GM12878 (cell line): ENCODE measurements around the gene SH3BGRL2. TPM values are rescaled to one million over a fixed set of nuclear protein-coding genes. Genes with fewer than 3 reads are reported as not detected.

Experiments
- ATAC-seq: fragments of 200-7000 bp; cut with Tn5 transposase; 3 replicates; pipeline ENCODE4 v1.9.1; 2020; ENCODE audit warnings: mild to moderate bottlenecking, moderate library complexity
- BruUV-seq: library from RNA; stranded (reverse); fragments of 400-500 nt; replicated peaks from 2 replicates; lab custom pipeline; 2021; lab: Mats Ljungman, UMichigan
- CTCF ChIA-PET: fragments of 300-600 bp; sonication (Branson Sonifier 250); formaldehyde crosslinking; extraction: SDS; loops from one replicate; lab custom pipeline; 2021; ENCODE audit warnings: inconsistent platforms; lab: Yijun Ruan, JAX
- POLR2A ChIA-PET: fragments of 350-600 bp; formaldehyde crosslinking; extraction: SDS; loops from one replicate; lab custom pipeline; 2021; ENCODE audit warnings: inconsistent platforms; lab: Charles Lee
- RAD21 ChIA-PET: fragments of 300-600 bp; sonication (Branson Sonifier 250); formaldehyde crosslinking; loops from one replicate; lab custom pipeline; 2023; ENCODE audit warnings: antibody characterized with exemption; ENCODE audit not compliant: unreplicated experiment; lab: Charles Lee
- SMC1A ChIA-PET: fragments of 300-600 bp; sonication (Branson Sonifier 250); formaldehyde crosslinking; loops from one replicate; lab custom pipeline; 2023; ENCODE audit not compliant: unreplicated experiment, uncharacterized antibody; lab: Charles Lee
- DNase-seq: peaks from one replicate; pipeline ENCODE4 v3.0.0-alpha.2; 2011; ENCODE audit warnings: low read depth, low spot score
- FAIRE-seq: peaks from 3 replicates; lab custom pipeline; 2011; peaks lifted over from hg19 to GRCh38; lab: Jason Lieb, UNC
- H2AFZ ChIP-seq: 2 replicates; pipeline ENCODE4 v1.6.0; 2011; ENCODE audit warnings: low read depth, low read length, control low read depth; ENCODE audit not compliant: control insufficient read depth
- H3K27ac ChIP-seq: 2 replicates; pipeline ENCODE4 v1.5.1; 2011; ENCODE audit warnings: control low read depth; ENCODE audit not compliant: control insufficient read depth, insufficient read depth
- H3K27me3 ChIP-seq, 2 experiments: replicated peaks in 1 of 2; 2 replicates each; pipeline versions ENCODE4 v1.6.0 to v1.6.1; 2011; ENCODE audit warnings: low read length in 1 of 2; ENCODE audit not compliant: control insufficient read depth in 2 of 2, insufficient read depth in 2 of 2
- H3K36me3 ChIP-seq, 2 experiments: 2 replicates each; pipeline ENCODE4 v1.5.1; 2011; ENCODE audit warnings: low read length in 1 of 2; ENCODE audit not compliant: control insufficient read depth in 2 of 2, insufficient read depth in 2 of 2
- H3K4me1 ChIP-seq: 2 replicates; pipeline ENCODE4 v1.6.1; 2011; ENCODE audit warnings: mild to moderate bottlenecking, low read length, moderate library complexity, mixed read lengths; ENCODE audit not compliant: control insufficient read depth, insufficient read depth
- H3K4me2 ChIP-seq: 2 replicates; pipeline ENCODE4 v1.6.0; 2011; ENCODE audit warnings: control low read depth; ENCODE audit not compliant: control insufficient read depth, insufficient read depth
- H3K4me3 ChIP-seq: fragments of 200-600 bp; sonication (generic); 2 replicates; pipeline ENCODE4 v1.5.1; 2016
- H3K79me2 ChIP-seq: 2 replicates; pipeline ENCODE4 v1.6.0; 2011; ENCODE audit warnings: low read length; ENCODE audit not compliant: control insufficient read depth, insufficient read depth
- H3K9ac ChIP-seq: 2 replicates; pipeline ENCODE4 v1.8.0; 2011; ENCODE audit warnings: low read length, control low read depth, mixed read lengths; ENCODE audit not compliant: control insufficient read depth, insufficient read depth
- H3K9me3 ChIP-seq: replicated peaks from 3 replicates; pipeline ENCODE4 v1.5.1; 2011; ENCODE audit warnings: mild to moderate bottlenecking, low read length; ENCODE audit not compliant: control insufficient read depth, insufficient read depth
- H4K20me1 ChIP-seq: 2 replicates; pipeline ENCODE4 v1.6.0; 2011; ENCODE audit not compliant: control insufficient read depth, insufficient read depth
- ESRRA ChIP-seq: IDR thresholded peaks from 2 replicates; pipeline ENCODE4 v1.6.1; 2012; ENCODE audit warnings: mild to moderate bottlenecking, low read length, improper control_type of control experiment
- FOS ChIP-seq: IDR thresholded peaks from 3 replicates; pipeline ENCODE4 v1.6.1; 2011; ENCODE audit warnings: borderline replicate concordance; ENCODE audit not compliant: insufficient read length; ENCODE audit errors: extremely low read depth
- GABPA ChIP-seq: IDR thresholded peaks from 2 replicates; pipeline ENCODE4 v1.6.1; 2014; ENCODE audit warnings: antibody characterized with exemption, low read depth, mild to moderate bottlenecking, inconsistent platforms
- MEF2B ChIP-seq: fragments of 450-650 bp; IDR thresholded peaks from 2 replicates; pipeline ENCODE4 v1.6.1; 2018; ENCODE audit warnings: mild to moderate bottlenecking, moderate library complexity; ENCODE audit not compliant: partially characterized antibody, poor library complexity, severe bottlenecking
- STAT3 ChIP-seq: IDR thresholded peaks from 2 replicates; pipeline ENCODE4 v1.6.1; 2011; ENCODE audit warnings: low read depth, low read length, improper control_type of control experiment
- ZBED1 ChIP-seq: IDR thresholded peaks from 2 replicates; pipeline ENCODE4 v1.6.1; 2016; ENCODE audit warnings: borderline replicate concordance
- ZNF384 ChIP-seq: IDR thresholded peaks from 2 replicates; pipeline ENCODE4 v1.6.1; 2012; ENCODE audit warnings: low read depth, mild to moderate bottlenecking, low read length, improper control_type of control experiment, borderline replicate concordance
- WGBS: methylation state at CpG from one replicate; pipeline ENCODE4 v1.1.6; 2016; ENCODE audit warnings: low lambda C conversion rate; ENCODE audit not compliant: insufficient replicate concordance, insufficient coverage; ENCODE audit errors: missing lambda C conversion rate; 5-methylcytosine and 5-hydroxymethylcytosine counted together
- in situ Hi-C: fragments of 300-500 bp; cut with MboI; formaldehyde crosslinking; loops from 9 replicates; pipeline ENCODE4 v1.14.3; 2018; ENCODE audit warnings: mixed read lengths
- intact Hi-C: fragments of 100-400 bp; cut with micrococcal nuclease; formaldehyde crosslinking; loops from one replicate; pipeline ENCODE4 v1.14.2; 2022; ENCODE audit not compliant: unreplicated experiment
- polyA plus RNA-seq, 11 experiments: library from polyadenylated mRNA; depleted of rRNA in 4 of 11; unstranded in 6 of 11; stranded (reverse) in 5 of 11; fragments of >200 nt; fragmentation: Nextera tagmentation in 4 of 11; fragmentation: Illumina TruSeq in 1 of 11; extraction: Ambion mirVana in 4 of 11; extraction: Trizol in 1 of 11; gene quantifications; 1 replicate in 1 of 11; 2 replicates in 10 of 11; pipeline versions ENCODE4 v1.2.1 to v1.2.3, GENCODE V29; 2011 to 2016; ENCODE audit warnings: inconsistent platforms in 2 of 11, missing spikeins in 2 of 11, low read depth in 1 of 11
- total RNA-seq, 4 experiments: library from RNA; depleted of rRNA in 3 of 4; stranded (reverse); fragments of >200 nt in 3 of 4; fragmentation: Illumina TruSeq in 1 of 4; extraction: Trizol in 1 of 4; gene quantifications; 2 replicates each; pipeline versions ENCODE4 v1.2.1 to v1.2.3, GENCODE V29; 2013 to 2021
- TF ChIP-seq, protein P1 (sequence below): IDR thresholded peaks from 2 replicates; pipeline ENCODE4 v1.6.1; 2012; ENCODE audit warnings: low read depth, low read length, improper control_type of control experiment
- TF ChIP-seq, protein P2 (sequence below): fragments of 450-650 bp; IDR thresholded peaks from 2 replicates; pipeline ENCODE4 v1.6.1; 2016; ENCODE audit warnings: mild to moderate bottlenecking, moderate library complexity, borderline replicate concordance
- TF ChIP-seq, protein P3 (sequence below): fragments of 450-650 bp; IDR thresholded peaks from 2 replicates; pipeline ENCODE4 v1.6.1; 2016; ENCODE audit warnings: mild to moderate bottlenecking

Gene SH3BGRL2
- total and polyA plus RNA-seq, 10 of the 15 experiments (the other 5 are each of a cell fraction or from before 2014, with no cell fraction given): 0.03 to 0.37 (median 0.21) TPM

DNA sequence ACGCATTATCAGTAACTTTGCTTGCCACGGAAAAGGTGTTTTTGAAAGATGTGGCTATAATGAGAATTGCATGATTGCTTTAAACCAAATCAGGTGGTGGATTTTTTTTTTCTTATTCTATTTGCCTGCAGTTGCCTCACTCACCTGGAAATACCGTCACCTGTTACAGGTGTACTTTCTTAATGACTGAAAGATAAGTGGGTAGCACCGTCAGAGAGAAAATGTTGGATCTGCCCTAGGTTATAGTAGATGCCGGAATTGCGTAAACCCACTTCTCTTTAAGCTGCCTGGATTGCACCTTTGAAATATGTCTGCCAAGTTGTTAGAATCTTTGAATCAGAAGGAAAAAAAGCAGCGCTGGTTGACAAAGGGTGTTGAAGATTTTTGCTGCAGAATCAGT is 68.5 kb downstream of the SH3BGRL2 start:
- no peak overlapping the region for H3K27ac ChIP-seq
- 94% methylated on average over 7 of the region's 7 CpGs for WGBS
- BruUV-seq: no TSS peak
- ATAC-seq: no peak
- no peak overlapping the region for H3K4me2 ChIP-seq
- ChIA-PET SMC1A (no interaction called here), POLR2A (no interaction called here), CTCF (no interaction called here), RAD21 (no interaction called here)
- H3K36me3 ChIP-seq: no peaks in the 10 kb centered on the region
- no peak overlapping the region for H2AFZ ChIP-seq
- in situ Hi-C loops (no loop called here), intact Hi-C loops (no loop called here)
- H3K79me2 ChIP-seq: no peaks in the 10 kb centered on the region
- H3K9ac ChIP-seq: no peak overlapping the region
- H3K4me3 ChIP-seq: no peak overlapping the region
- TF ChIP-seq, protein P1, sequence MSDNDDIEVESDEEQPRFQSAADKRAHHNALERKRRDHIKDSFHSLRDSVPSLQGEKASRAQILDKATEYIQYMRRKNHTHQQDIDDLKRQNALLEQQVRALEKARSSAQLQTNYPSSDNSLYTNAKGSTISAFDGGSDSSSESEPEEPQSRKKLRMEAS: no peak
- no peaks in the 10 kb centered on the region for H4K20me1 ChIP-seq
- H3K27me3 ChIP-seq: no peaks in the 10 kb centered on the region; a peak in 1 of 4 replicates
- no peak for FAIRE-seq
- H3K9me3 ChIP-seq: no peaks in the 10 kb centered on the region
- DNase-seq: no peak
- no peaks in the 10 kb centered on the region for H3K4me1 ChIP-seq

DNA sequence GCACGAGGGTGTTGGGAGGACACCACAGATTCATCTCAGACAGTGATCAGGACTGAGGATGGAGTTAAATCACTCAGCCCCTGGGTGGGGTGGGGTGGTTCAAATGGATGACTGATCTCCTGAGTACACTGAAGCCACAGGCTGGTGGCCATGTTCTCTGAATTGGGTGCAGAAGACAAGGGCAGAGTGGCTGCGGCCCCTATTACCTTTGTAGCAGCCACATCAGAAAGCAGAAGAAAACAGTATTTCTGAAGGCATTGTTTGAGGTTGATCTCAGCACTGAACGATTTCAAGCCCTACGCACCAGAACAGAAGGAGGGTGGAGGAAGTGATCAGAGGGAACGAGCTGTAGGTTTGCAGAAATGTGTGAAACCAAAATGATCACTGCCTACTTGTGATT is 71.6 kb downstream of the SH3BGRL2 start:
- H3K9me3 ChIP-seq: no peaks in the 10 kb centered on the region
- ChIA-PET SMC1A (no interaction called here), RAD21 (no interaction called here), CTCF (no interaction called here), POLR2A (no interaction called here)
- H3K27ac ChIP-seq: no peak overlapping the region
- no peaks in the 10 kb centered on the region for H4K20me1 ChIP-seq
- H2AFZ ChIP-seq: 0 out of 2 replicates have a peak overlapping the region, but pooled peaks have one; percentile 5
- ATAC-seq (peak; percentile 48), DNase-seq (no peak), FAIRE-seq (no peak)
- no peaks in the 10 kb centered on the region for H3K79me2 ChIP-seq
- in situ Hi-C loops (no loop called here), intact Hi-C loops (no loop called here)
- no peak overlapping the region for H3K4me3 ChIP-seq
- no peaks in the 10 kb centered on the region for H3K36me3 ChIP-seq
- no TSS peak for BruUV-seq
- no peaks in the 10 kb centered on the region; a peak in 1 of 4 replicates for H3K27me3 ChIP-seq
- H3K4me1 ChIP-seq: no peaks in the 10 kb centered on the region
- 0% methylated on average over 5 of the region's 5 CpGs for WGBS
- no peak overlapping the region for H3K9ac ChIP-seq
- H3K4me2 ChIP-seq: no peak overlapping the region
- no peak for TF ChIP-seq ZBED1
- TF ChIP-seq, protein P2, sequence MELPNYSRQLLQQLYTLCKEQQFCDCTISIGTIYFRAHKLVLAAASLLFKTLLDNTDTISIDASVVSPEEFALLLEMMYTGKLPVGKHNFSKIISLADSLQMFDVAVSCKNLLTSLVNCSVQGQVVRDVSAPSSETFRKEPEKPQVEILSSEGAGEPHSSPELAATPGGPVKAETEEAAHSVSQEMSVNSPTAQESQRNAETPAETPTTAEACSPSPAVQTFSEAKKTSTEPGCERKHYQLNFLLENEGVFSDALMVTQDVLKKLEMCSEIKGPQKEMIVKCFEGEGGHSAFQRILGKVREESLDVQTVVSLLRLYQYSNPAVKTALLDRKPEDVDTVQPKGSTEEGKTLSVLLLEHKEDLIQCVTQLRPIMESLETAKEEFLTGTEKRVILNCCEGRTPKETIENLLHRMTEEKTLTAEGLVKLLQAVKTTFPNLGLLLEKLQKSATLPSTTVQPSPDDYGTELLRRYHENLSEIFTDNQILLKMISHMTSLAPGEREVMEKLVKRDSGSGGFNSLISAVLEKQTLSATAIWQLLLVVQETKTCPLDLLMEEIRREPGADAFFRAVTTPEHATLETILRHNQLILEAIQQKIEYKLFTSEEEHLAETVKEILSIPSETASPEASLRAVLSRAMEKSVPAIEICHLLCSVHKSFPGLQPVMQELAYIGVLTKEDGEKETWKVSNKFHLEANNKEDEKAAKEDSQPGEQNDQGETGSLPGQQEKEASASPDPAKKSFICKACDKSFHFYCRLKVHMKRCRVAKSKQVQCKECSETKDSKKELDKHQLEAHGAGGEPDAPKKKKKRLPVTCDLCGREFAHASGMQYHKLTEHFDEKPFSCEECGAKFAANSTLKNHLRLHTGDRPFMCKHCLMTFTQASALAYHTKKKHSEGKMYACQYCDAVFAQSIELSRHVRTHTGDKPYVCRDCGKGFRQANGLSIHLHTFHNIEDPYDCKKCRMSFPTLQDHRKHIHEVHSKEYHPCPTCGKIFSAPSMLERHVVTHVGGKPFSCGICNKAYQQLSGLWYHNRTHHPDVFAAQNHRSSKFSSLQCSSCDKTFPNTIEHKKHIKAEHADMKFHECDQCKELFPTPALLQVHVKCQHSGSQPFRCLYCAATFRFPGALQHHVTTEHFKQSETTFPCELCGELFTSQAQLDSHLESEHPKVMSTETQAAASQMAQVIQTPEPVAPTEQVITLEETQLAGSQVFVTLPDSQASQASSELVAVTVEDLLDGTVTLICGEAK: no peak
- no peak for TF ChIP-seq FOS
- no peak for TF ChIP-seq ZNF384
- TF ChIP-seq GABPA: no peak
- TF ChIP-seq MEF2B: no peak
- TF ChIP-seq ESRRA: no peak
- TF ChIP-seq STAT3: no peak
- TF ChIP-seq, protein P3, sequence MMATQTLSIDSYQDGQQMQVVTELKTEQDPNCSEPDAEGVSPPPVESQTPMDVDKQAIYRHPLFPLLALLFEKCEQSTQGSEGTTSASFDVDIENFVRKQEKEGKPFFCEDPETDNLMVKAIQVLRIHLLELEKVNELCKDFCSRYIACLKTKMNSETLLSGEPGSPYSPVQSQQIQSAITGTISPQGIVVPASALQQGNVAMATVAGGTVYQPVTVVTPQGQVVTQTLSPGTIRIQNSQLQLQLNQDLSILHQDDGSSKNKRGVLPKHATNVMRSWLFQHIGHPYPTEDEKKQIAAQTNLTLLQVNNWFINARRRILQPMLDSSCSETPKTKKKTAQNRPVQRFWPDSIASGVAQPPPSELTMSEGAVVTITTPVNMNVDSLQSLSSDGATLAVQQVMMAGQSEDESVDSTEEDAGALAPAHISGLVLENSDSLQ: no peak
